ENCODE measurements around the gene LRRC8D.

- TF ChIP-seq EZH2 (IDR thresholded peaks at IDR 0.05) (no peak), POLR2AphosphoS5 (IDR thresholded peaks at IDR 0.05; ENCODE audit: borderline replicate concordance, low read depth, low read length) (no peak)
Observed at GRCh38 chr1:89850844-89851415, 30.1 kb downstream of the LRRC8D start.
